ENCODE results near the gene FAAP20.

FAAP20 gene

GRCh38 chr1:2165646-2166045 is 28.9 kb downstream of the FAAP20 start:
- POLR2A ChIA-PET, result interaction anchor here (0.6 kb wide), 1 partner anchor 126 kb away, joined by 3 read pairs; no protein-coding TSS in a partner anchor
- no peak overlapping the region for H3K4me3 ChIP-seq (ENCODE audit: control insufficient read depth in 1 of 7, extremely low read depth in 1 of 7, insufficient read depth in 4 of 7, low read depth in 2 of 7, low read length in 6 of 7)
- H3K36me3 ChIP-seq (ENCODE audit: control insufficient read depth in 4 of 4, insufficient read depth in 4 of 4, low read length in 3 of 4), result peaks cover 0 to 18% (median 5%) of the 10 kb centered on the region in 4 experiments
- H3K27ac ChIP-seq (ENCODE audit: insufficient read depth in 1 of 2, low read depth in 1 of 2, low read length in 2 of 2, poor library complexity in 1 of 2, severe bottlenecking in 2 of 2), result no peak overlapping the region
- CTCF ChIA-PET, result interaction anchor here (0.8 to 1.2 kb wide), 3 partner anchors 9 to 29 kb away, joined by 3 to 4 read pairs (median 3); partner anchors contain the start of gene FAAP20
- over 99% methylated on average over 14 of the region's 19 CpGs for WGBS (ENCODE audit: insufficient coverage)
- DNase-seq, result no peak
- peaks cover 0 to 11% (median 0%) of the 10 kb centered on the region in 5 experiments for H3K9me3 ChIP-seq (ENCODE audit: control extremely low read depth in 1 of 5, control insufficient read depth in 4 of 5, insufficient read depth in 2 of 5, low read depth in 1 of 5, low read length in 4 of 5)
- H3K4me1 ChIP-seq (ENCODE audit: control extremely low read depth in 1 of 4, control insufficient read depth in 4 of 4, insufficient read depth in 4 of 4, low read length in 3 of 4), result no peaks in the 10 kb centered on the region
- H3K27me3 ChIP-seq (replicated peaks in 2 of 5; ENCODE audit: control insufficient read depth in 4 of 5, insufficient read depth in 5 of 5, low read length in 4 of 5), result no peaks in the 10 kb centered on the region

- Histone ChIP-seq H3K27me3 (replicated peaks in 2 of 5; ENCODE audit: control insufficient read depth in 4 of 5, insufficient read depth in 5 of 5, low read length in 4 of 5) (no peaks in the 10 kb centered on the region), H3K27ac (ENCODE audit: insufficient read depth in 1 of 2, low read depth in 1 of 2, low read length in 2 of 2, poor library complexity in 1 of 2, severe bottlenecking in 2 of 2) (no peak overlapping the region), H3K36me3 (ENCODE audit: control insufficient read depth in 4 of 4, insufficient read depth in 4 of 4, low read length in 3 of 4) (peaks cover 0 to 23% (median 6%) of the 10 kb centered on the region in 4 experiments), H3K4me3 (ENCODE audit: control insufficient read depth in 1 of 7, extremely low read depth in 1 of 7, insufficient read depth in 4 of 7, low read depth in 2 of 7, low read length in 6 of 7) (no peak overlapping the region), H3K4me1 (ENCODE audit: control extremely low read depth in 1 of 4, control insufficient read depth in 4 of 4, insufficient read depth in 4 of 4, low read length in 3 of 4) (no peaks in the 10 kb centered on the region), H3K9me3 (ENCODE audit: control extremely low read depth in 1 of 5, control insufficient read depth in 4 of 5, insufficient read depth in 2 of 5, low read depth in 1 of 5, low read length in 4 of 5) (peaks cover 0 to 11% (median 0%) of the 10 kb centered on the region in 5 experiments)
- POLR2A ChIA-PET, result interaction anchor here (1.6 kb wide), 1 partner anchor 11 kb away, joined by 3 read pairs; no protein-coding TSS in a partner anchor
- WGBS (ENCODE audit: insufficient coverage), result 97% methylated on average over 7 of the region's 7 CpGs
- no peak for DNase-seq
- CTCF ChIA-PET, result no interaction called here
Observed at GRCh38 chr1:2163205-2163604, 31.4 kb downstream of the FAAP20 start.

- Histone ChIP-seq H3K36me3 (ENCODE audit: control insufficient read depth in 4 of 4, insufficient read depth in 4 of 4, low read length in 3 of 4) (peaks cover 0 to 36% (median 7%) of the 10 kb centered on the region in 4 experiments), H3K9me3 (ENCODE audit: control extremely low read depth in 1 of 5, control insufficient read depth in 4 of 5, insufficient read depth in 2 of 5, low read depth in 1 of 5, low read length in 4 of 5) (peaks cover 0 to 11% (median 0%) of the 10 kb centered on the region in 5 experiments), H3K27ac (ENCODE audit: insufficient read depth in 1 of 2, low read depth in 1 of 2, low read length in 2 of 2, poor library complexity in 1 of 2, severe bottlenecking in 2 of 2) (no peak overlapping the region), H3K27me3 (replicated peaks in 2 of 5; ENCODE audit: control insufficient read depth in 4 of 5, insufficient read depth in 5 of 5, low read length in 4 of 5) (no peaks in the 10 kb centered on the region), H3K4me3 (ENCODE audit: control insufficient read depth in 1 of 7, extremely low read depth in 1 of 7, insufficient read depth in 4 of 7, low read depth in 2 of 7, low read length in 6 of 7) (no peak overlapping the region), H3K4me1 (ENCODE audit: control extremely low read depth in 1 of 4, control insufficient read depth in 4 of 4, insufficient read depth in 4 of 4, low read length in 3 of 4) (no peaks in the 10 kb centered on the region)
- ChIA-PET CTCF (interaction anchor here (2.1 kb wide), 1 partner anchor 21 kb away, joined by 9 read pairs; no protein-coding TSS in a partner anchor), POLR2A (no interaction called here)
- no peak for DNase-seq
- 96% methylated on average over 31 of the region's 34 CpGs for WGBS (ENCODE audit: insufficient coverage)
Observed at GRCh38 chr1:2160451-2161300, 33.9 kb downstream of the FAAP20 start.

- no peak for DNase-seq
- no peaks in the 10 kb centered on the region for H3K4me1 ChIP-seq (ENCODE audit: control extremely low read depth in 1 of 4, control insufficient read depth in 4 of 4, insufficient read depth in 4 of 4, low read length in 3 of 4)
- CTCF ChIA-PET, result interaction anchor here (1.1 to 2.1 kb wide), 2 partner anchors 15 to 19 kb away, joined by 5 to 9 read pairs; no protein-coding TSS in a partner anchor
- no peaks in the 10 kb centered on the region for H3K27me3 ChIP-seq (replicated peaks in 2 of 5; ENCODE audit: control insufficient read depth in 4 of 5, insufficient read depth in 5 of 5, low read length in 4 of 5)
- no peak overlapping the region for H3K27ac ChIP-seq (ENCODE audit: insufficient read depth in 1 of 2, low read depth in 1 of 2, low read length in 2 of 2, poor library complexity in 1 of 2, severe bottlenecking in 2 of 2)
- 97% methylated on average over 16 of the region's 18 CpGs for WGBS (ENCODE audit: insufficient coverage)
- peaks cover 0 to 10% (median 0%) of the 10 kb centered on the region in 5 experiments for H3K9me3 ChIP-seq (ENCODE audit: control extremely low read depth in 1 of 5, control insufficient read depth in 4 of 5, insufficient read depth in 2 of 5, low read depth in 1 of 5, low read length in 4 of 5)
- no peak overlapping the region for H3K4me3 ChIP-seq (ENCODE audit: control insufficient read depth in 1 of 7, extremely low read depth in 1 of 7, insufficient read depth in 4 of 7, low read depth in 2 of 7, low read length in 6 of 7)
- POLR2A ChIA-PET, result no interaction called here
- peaks cover 0 to 49% (median 7%) of the 10 kb centered on the region in 4 experiments for H3K36me3 ChIP-seq (ENCODE audit: control insufficient read depth in 4 of 4, insufficient read depth in 4 of 4, low read length in 3 of 4)
Observed at GRCh38 chr1:2159124-2159523, 35.4 kb downstream of the FAAP20 start.

GRCh38 chr1:2158272-2158671 is 36.3 kb downstream of the FAAP20 start:
- Histone ChIP-seq H3K36me3 (ENCODE audit: control insufficient read depth in 4 of 4, insufficient read depth in 4 of 4, low read length in 3 of 4) (peaks cover 0 to 55% (median 9%) of the 10 kb centered on the region in 4 experiments), H3K27me3 (replicated peaks in 2 of 5; ENCODE audit: control insufficient read depth in 4 of 5, insufficient read depth in 5 of 5, low read length in 4 of 5) (no peaks in the 10 kb centered on the region), H3K27ac (ENCODE audit: insufficient read depth in 1 of 2, low read depth in 1 of 2, low read length in 2 of 2, poor library complexity in 1 of 2, severe bottlenecking in 2 of 2) (no peak overlapping the region), H3K4me3 (ENCODE audit: control insufficient read depth in 1 of 7, extremely low read depth in 1 of 7, insufficient read depth in 4 of 7, low read depth in 2 of 7, low read length in 6 of 7) (no peak overlapping the region), H3K4me1 (ENCODE audit: control extremely low read depth in 1 of 4, control insufficient read depth in 4 of 4, insufficient read depth in 4 of 4, low read length in 3 of 4) (no peaks in the 10 kb centered on the region), H3K9me3 (ENCODE audit: control extremely low read depth in 1 of 5, control insufficient read depth in 4 of 5, insufficient read depth in 2 of 5, low read depth in 1 of 5, low read length in 4 of 5) (peaks cover 0 to 7% (median 0%) of the 10 kb centered on the region in 5 experiments)
- DNase-seq, result no peak
- 93% methylated on average over 7 of the region's 16 CpGs for WGBS (ENCODE audit: insufficient coverage)
- CTCF ChIA-PET, result no interaction called here
- POLR2A ChIA-PET, result interaction anchor here (0.7 kb wide), 1 partner anchor 218 kb away, joined by 6 read pairs; no protein-coding TSS in a partner anchor

GRCh38 chr1:2157856-2158255 is 36.7 kb downstream of the FAAP20 start:
- Histone ChIP-seq H3K4me3 (ENCODE audit: control insufficient read depth in 1 of 7, extremely low read depth in 1 of 7, insufficient read depth in 4 of 7, low read depth in 2 of 7, low read length in 6 of 7) (no peak overlapping the region), H3K4me1 (ENCODE audit: control extremely low read depth in 1 of 4, control insufficient read depth in 4 of 4, insufficient read depth in 4 of 4, low read length in 3 of 4) (no peaks in the 10 kb centered on the region), H3K27ac (ENCODE audit: insufficient read depth in 1 of 2, low read depth in 1 of 2, low read length in 2 of 2, poor library complexity in 1 of 2, severe bottlenecking in 2 of 2) (no peak overlapping the region), H3K27me3 (replicated peaks in 2 of 5; ENCODE audit: control insufficient read depth in 4 of 5, insufficient read depth in 5 of 5, low read length in 4 of 5) (no peaks in the 10 kb centered on the region), H3K9me3 (ENCODE audit: control extremely low read depth in 1 of 5, control insufficient read depth in 4 of 5, insufficient read depth in 2 of 5, low read depth in 1 of 5, low read length in 4 of 5) (peaks cover 0 to 3% (median 0%) of the 10 kb centered on the region in 5 experiments), H3K36me3 (ENCODE audit: control insufficient read depth in 4 of 4, insufficient read depth in 4 of 4, low read length in 3 of 4) (peaks cover 0 to 55% (median 9%) of the 10 kb centered on the region in 4 experiments)
- ChIA-PET POLR2A (interaction anchor here (0.7 kb wide), 1 partner anchor 218 kb away, joined by 6 read pairs; no protein-coding TSS in a partner anchor), CTCF (interaction anchor here (1.4 kb wide), 1 partner anchor 17 kb away, joined by 3 read pairs; no protein-coding TSS in a partner anchor)
- WGBS (ENCODE audit: insufficient coverage), result 94% methylated on average over 19 of the region's 19 CpGs
- no peak for DNase-seq

- Histone ChIP-seq H3K36me3 (ENCODE audit: control insufficient read depth in 4 of 4, insufficient read depth in 4 of 4, low read length in 3 of 4) (peaks cover 0 to 56% (median 8%) of the 10 kb centered on the region in 4 experiments), H3K27ac (ENCODE audit: insufficient read depth in 1 of 2, low read depth in 1 of 2, low read length in 2 of 2, poor library complexity in 1 of 2, severe bottlenecking in 2 of 2) (no peak overlapping the region), H3K9me3 (ENCODE audit: control extremely low read depth in 1 of 5, control insufficient read depth in 4 of 5, insufficient read depth in 2 of 5, low read depth in 1 of 5, low read length in 4 of 5) (no peaks in the 10 kb centered on the region), H3K4me3 (ENCODE audit: control insufficient read depth in 1 of 7, extremely low read depth in 1 of 7, insufficient read depth in 4 of 7, low read depth in 2 of 7, low read length in 6 of 7) (no peak overlapping the region), H3K4me1 (ENCODE audit: control extremely low read depth in 1 of 4, control insufficient read depth in 4 of 4, insufficient read depth in 4 of 4, low read length in 3 of 4) (no peaks in the 10 kb centered on the region), H3K27me3 (replicated peaks in 2 of 5; ENCODE audit: control insufficient read depth in 4 of 5, insufficient read depth in 5 of 5, low read length in 4 of 5) (no peaks in the 10 kb centered on the region)
- no peak for DNase-seq
- POLR2A ChIA-PET, result no interaction called here
- WGBS (ENCODE audit: insufficient coverage), result 91% methylated on average over 8 of the region's 9 CpGs
- CTCF ChIA-PET, result interaction anchor here (1.4 kb wide), 1 partner anchor 18 kb away, joined by 3 read pairs; no protein-coding TSS in a partner anchor
Observed at GRCh38 chr1:2156866-2157265, 37.7 kb downstream of the FAAP20 start.
